ENCODE results near the gene ZNF362.

The ZNF362 gene

GRCh38 chr1:33246171-33246570 is 10.1 kb upstream of the ZNF362 start:
- no peak for DNase-seq

DNA sequence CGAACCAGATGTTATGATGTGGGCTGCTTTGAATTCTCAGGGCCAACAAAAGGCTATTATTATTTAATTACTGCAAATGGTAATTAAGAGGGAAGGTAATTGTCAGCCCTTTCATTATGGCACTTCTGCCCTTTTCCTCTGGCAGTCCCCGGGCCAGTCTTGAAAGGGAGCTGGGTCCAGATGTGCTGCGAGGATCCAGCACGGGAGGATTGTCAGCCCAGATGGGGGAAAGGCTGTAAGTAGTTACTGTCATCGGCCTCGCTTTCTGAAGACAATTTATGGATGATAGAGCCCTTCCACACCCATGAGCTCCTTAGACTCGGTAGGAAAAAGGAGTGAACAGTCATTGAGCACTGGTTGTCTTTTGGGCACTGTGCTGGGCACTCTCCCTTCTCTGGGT is 8.7 kb upstream of the ZNF362 start:
- no peak for DNase-seq

GRCh38 chr1:33248244-33248643 is 8.0 kb upstream of the ZNF362 start:
- no peak for DNase-seq

DNA sequence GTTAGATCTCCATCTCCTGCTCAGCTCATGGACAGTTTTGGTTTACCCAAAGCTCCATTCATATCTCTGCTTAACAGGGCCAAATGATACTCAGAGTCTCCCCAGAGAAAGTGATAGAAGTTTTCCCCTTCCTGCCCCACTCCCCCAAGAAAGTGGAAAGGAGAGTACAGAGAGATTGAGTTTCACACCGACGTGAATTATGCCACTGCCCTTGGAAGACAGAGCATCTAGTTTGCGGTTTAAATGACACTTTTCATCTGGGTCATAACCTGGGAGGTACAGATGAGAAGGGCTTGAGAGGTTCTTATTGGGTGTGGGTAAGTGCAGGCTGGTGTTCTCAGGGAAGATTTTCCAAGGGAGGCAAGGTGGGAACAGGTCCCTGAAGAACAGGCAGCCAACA is 6.9 kb upstream of the ZNF362 start:
- no peak for DNase-seq

DNA sequence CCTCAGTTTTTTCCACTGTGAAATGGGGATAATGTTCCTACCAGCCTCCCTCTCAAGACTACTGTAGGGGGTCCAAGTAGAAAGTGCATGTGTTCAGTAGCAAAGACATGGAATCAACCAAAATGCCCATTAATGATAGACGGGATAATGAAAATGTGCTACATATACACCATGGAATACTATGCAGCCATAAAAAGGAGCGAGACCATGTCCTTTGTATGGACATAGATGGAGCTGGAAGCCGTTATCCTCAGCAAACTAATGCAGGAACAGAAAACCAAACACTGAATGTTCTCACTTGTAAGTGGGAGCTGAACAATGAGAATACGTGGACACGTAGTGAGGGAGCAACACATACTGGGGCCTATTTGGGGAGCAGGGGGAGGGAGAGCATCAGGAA is 6.1 kb upstream of the ZNF362 start:
- no peak for DNase-seq

DNA sequence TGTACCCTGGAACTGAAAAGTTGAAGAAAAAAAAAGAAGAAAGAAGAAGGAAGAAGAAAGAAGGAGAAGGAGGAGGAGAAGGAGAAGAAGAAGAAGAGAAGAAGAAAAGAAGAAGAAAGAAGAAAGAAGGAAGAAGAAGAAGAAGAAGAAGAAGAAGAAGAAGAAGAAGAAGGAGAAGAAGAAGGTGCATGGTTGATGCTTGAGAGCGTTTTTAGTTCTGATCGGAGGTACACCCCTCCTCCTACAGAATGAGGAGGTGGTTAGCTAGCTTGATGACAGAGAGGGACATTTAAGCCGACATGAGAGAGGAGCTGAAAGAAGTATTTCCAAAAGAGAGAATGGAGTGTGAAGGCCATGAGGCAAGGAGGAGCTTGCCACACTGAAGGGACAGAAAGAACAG is 5.6 kb upstream of the ZNF362 start:
- no peak for DNase-seq

GRCh38 chr1:33254491-33254890 is 1.8 kb upstream of the ZNF362 start:
- no peak for DNase-seq

- DNase-seq = peak; percentile 56 to 74 (median 57)
Observed at GRCh38 chr1:33255347-33256220, 708 bp upstream of the ZNF362 start.

GRCh38 chr1:33256221-33256470 is 146 bp upstream of the ZNF362 start:
- DNase-seq = no peak

GRCh38 chr1:33257207-33257771 is 997 bp downstream of the ZNF362 start:
- peak in 1 of 3 donors; percentile 33 for DNase-seq

DNA sequence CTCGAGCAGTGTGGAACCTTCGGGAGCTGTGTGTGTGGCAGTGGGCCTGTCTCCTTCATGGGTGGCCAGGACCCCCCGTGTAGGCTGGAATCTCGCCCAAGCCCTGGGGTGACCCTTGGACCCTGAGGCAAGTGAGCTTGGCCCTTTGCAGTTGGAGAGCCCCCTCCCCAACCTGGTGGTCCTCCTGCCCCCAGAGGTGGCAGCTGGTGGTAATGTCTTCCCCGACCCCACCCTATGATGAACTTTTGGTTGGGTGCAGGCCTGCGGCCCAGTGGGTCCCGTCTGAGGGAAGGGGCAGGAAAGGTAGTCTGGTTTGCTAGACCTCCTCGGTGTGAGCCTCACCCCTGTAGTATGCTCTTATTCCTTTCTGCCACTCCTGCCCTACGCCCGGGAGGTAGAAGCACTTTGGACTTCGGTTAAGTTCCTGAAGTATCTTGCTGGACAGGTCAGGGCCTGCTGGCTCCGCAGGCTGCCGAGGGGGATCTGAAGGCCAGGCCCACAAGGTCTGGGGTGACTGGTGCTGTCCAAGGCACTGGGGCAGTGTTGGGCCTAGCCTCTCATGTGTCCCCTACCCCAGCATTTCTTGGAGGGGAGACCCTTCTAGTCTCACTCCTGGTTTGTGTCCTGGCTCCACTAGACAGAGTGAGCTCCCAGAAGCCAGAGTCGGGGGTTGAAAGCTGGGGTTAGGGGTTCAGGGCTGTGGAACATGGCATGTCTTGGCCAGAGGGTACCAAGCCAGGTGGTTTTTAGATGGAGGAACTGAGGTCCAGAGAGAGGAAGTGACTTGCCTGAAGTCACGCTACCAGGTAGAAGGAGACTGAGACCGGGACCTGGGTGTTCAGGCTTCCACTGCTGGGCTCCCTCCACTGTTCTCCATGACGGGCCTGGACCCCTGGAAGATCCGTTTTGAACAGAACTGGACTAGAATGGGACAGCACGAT is 1.8 kb downstream of the ZNF362 start:
- DNase-seq = no peak

DNA sequence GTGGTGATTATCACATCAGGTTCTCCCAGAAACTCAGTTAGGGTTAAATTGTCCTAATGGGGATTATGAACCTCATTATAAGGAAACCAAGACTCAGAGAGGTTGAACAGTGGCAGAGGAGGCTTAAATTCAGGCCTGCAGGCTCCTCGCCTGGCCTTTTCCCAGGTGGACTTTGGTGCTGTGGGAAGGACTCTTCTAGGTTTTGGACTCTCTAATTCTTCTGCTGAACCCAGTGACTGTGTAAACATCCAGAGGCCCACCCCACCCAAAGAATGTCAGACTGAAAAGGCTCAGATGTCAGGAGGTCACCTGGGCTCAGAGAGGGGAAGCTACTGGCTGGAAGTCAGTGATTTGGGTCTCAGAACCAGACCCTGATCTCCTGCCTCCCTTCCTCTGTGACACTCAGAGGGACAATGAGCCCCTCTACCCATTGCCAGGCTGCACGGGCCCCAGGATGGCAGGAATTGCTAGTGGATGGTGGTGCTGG is 2.5 kb downstream of the ZNF362 start:
- DNase-seq = no peak

DNA sequence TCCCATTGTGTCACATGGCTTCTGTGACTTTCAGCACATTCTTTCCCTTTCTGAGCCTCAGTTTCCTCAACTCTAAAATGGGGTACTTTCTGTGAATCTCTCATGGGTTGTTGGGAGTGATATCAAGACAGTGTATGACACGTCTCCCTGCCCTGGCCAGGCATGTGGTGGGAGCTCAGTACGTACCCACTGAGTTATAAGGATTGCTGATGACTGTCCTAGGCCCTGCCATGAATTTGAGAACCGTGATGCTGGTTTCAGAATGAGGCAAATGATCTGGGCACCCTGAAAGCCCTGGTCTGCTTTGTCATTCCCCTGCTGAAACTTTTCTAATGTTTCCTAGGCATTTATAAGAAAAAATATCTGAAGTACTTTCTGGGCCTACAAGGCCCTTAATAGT is 3.6 kb downstream of the ZNF362 start:
- DNase-seq = no peak

- no peak for DNase-seq
Observed at GRCh38 chr1:33260439-33260838, 4.1 kb downstream of the ZNF362 start.

DNA sequence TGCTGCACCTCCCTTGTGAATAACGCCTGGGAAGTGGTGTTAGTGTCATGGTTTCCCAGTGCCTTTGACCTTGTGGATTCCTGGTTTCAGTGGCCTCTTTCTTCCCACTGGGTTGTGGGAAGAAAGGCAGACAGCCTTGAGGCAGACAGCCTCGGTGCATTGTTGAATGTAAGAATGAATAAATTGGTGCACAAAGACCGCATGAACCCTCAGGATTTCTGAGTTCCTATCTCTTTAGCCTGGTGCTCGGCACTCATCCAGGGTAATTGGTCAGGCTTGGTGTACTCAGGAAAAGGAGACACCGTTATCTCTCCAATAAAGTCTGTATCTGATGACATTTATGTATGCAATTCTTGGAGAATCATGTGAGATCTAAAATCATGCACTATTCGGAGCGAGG is 5.1 kb downstream of the ZNF362 start:
- no peak for DNase-seq

DNA sequence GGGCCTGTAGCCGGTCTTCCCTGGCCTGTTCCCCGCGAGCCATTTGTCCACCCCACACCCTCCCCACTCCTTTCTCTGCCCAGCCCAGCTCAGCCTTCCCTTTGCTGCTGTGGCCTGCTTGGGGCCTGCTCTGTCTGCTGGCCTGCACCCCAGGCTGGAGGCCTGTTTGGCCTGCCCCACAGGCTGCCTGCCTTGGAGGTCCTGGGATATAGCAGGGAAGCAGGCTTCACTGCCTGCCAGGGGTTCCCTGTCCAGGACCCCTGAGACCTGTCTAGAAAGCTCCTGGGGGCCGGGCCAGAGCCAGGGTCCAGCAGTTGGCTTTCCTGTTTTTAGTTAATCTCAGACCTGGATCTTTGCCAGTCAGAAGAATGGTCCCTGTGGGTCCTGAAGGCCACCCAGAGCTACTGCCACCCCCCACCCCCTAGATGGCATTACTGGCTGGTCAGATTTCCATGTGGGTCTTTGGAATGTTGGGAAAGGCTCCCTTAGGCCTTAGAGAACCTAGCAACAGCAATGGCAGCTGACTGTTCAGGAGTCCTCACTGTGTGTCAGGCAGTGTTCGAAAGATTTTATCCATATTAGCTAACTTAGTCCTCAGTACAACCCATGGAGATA is 7.7 kb downstream of the ZNF362 start:
- DNase-seq = no peak

DNA sequence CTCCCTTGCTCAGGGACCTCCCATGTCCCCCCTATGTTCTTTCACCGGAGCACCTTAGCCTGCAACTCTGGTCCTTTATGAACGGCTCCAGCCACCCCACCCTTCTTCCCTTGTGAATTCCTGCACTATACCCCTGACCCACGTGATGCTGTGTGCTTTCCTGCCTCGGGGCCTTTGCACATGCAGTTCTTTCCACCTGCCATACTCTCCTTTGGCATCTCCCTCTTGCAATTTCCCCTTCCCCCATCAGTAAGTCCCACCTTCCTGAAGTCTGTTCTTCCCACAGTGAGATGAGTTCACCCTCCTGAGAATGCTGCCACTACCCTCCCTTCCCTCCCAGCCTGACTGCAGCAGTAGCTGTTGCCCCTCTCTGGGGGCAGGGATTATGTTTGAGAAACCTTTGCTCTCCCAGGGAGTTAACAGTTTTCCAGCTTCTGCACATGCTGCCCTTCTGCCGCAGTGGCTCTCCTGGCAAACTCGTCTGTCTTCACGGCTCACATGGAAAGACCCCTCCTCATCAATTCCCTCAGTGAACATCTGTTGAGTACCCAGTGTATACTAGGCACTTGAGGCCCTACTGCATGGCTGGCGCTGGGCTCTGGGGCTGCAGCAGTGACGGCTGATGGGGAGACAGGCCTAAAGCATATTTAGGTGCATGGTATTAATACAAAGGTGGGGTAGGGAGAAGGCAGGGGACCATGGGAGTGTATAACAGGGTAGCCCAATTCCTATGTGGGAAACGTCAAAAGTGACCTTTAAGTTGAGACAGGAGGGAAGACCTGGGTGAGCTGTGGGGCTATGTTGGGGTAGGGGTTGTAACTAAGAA is 9.7 kb downstream of the ZNF362 start:
- DNase-seq = no peak

GRCh38 chr1:33266766-33267165 is 10.5 kb downstream of the ZNF362 start:
- no peak for DNase-seq

GRCh38 chr1:33267468-33268205 is 11.3 kb downstream of the ZNF362 start:
- DNase-seq = no peak

- no peak for DNase-seq
Observed at GRCh38 chr1:33268457-33268856, 12.2 kb downstream of the ZNF362 start.

DNA sequence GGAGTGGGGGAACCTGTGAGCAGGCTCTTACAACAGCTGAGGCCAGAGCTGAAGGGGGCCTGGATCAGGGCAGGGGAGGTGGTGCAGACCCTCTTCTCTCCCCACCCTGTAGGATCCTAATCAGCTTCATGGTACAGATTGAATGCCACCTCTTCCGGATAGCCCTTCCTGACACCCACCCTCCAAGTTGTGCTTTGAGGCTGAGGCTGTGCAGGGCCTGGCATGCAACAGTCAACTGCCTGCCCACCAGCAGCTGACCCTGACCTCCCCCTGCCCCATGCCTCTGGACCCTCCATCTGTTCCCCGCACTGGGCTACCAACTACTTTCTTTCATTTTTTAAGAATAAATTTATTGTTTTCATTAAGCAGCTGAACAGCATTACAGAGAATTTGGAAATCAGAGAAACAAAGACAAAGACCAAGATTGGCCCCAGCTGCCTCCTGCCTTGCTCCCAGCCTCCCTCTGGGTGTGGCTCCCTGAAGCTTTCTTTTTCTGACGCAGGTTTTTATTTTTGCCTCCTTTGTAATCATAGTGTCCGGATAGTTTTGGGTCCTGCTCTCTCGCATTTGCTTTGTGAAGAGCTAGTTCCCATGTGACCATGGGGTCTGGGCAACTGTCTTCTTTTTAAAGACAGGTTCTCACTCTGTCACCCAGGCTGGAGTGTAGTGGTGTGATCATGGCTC is 12.8 kb downstream of the ZNF362 start:
- DNase-seq = no peak

Data from suppressor macrophage treated with lipopolysaccharide for 1 hour (primary cell).